HG03457 (cell line): Measurements from ENCODE around the gene ASTL.

Source experiments
- ATAC-seq: cut with Tn5 transposase; IDR thresholded peaks from one replicate; pipeline ENCODE4 v1.9.1; 2021; ENCODE audit warnings: moderate number of reproducible peaks; ENCODE audit not compliant: unreplicated experiment

The ASTL gene

DNA sequence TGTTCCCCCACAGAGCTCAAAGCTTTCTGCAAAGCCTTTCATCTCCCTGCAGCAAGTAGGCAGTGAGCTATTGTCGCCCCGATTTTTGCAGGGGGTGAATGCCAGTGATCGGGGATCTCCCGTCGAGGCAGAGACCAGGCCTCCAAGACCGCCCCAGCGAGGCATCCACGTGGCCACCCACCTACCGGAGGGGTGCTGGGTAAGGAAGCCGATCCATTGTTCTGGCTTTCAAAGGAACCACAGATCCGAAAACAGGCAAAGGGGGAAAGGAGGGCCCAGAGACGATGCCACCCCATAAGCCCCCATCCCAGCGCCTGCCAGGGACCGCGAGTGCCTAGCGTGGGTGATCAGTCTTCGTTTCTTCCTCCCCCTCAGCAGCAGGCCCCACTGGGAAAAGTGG is 24.4 kb downstream of the ASTL start:
- no peak for ATAC-seq

DNA sequence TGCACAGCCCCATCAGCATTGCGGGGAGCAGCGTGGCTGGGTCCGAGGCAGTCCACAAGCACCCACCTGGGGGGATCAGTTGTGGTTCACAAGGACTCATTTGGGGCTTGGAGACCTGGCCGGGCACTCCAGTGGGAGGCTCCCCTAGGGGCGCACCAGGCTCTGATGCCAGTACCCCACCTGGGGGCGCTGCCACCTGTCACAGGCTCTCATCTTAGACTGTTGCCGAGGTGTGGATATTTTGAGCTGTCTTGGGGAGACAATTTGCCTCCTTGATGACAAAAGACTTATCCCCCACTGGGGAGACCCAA is 25.0 kb downstream of the ASTL start:
- no peak for ATAC-seq

DNA sequence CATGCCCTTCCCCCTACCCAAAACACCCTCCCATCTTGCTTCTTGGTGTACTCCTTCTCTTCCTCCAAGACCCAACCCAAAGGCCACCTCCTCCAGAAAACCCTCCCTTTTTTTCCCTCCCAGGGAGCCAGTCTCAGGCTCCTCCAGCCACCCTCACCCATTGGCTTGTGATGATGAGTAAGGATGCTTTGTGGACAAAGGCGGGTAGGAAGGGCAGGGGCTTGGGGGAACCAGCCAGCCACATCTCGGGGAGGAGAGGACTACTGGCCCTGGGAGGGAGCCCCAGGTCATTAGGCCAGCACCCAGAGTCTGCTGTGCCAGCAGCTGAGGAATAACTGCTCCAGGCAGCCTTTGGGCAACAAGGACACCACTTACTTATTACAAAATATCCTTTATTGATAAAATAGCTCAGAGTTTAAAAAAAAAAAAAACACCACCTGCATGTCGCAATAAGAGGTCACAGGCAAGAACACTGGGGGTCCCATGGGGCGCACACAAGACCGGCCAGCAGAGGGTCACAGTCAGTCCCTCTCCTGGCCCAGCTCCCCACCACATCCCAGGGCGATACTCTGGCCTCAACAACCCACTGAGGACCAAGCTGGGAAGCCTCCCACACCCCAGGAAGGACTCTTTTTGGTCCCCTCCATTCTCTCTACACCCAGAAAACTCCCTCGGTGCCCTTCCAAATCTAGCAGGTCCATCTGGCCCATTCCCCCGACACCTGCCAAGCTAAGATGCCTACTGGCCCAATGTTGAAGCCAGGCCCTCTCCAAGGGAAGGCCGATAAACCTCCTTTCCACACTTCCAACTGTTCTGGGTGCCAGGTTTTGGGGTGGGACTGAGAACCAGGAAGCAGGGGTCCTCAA is 25.6 kb downstream of the ASTL start:
- no peak for ATAC-seq

DNA sequence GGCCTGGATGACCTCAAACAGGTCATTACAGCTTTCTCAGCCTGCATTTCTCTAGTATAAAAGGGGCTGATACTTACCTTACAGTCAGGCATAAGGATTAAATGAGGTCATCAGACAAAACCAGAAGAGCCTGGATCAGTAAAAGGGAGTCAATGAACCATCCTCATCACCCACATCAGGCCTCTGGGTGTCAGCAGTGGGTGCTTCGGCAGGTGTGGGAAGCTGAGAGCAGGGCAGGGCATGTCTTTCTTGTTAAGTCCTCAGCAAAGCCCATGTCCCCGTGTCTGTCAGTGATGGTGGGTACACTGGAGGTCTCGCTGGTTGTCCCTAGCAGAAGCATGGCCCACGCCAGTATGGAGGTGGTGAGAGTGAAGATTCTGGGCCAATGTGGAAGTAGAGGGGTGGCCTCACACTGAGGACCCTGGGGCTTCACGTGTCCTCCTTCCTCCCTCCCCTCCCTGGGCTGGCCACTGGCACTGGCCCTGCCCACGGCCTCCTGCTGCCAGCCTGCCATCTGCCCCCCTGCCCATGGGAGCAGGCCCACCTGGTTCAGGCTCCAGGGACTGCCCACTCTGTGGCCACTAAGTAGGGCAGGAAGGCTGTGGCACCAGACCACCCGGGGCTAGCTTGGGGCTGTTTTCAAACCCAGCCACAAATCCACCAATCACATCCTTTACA is 26.3 kb downstream of the ASTL start:
- ATAC-seq: no peak

DNA sequence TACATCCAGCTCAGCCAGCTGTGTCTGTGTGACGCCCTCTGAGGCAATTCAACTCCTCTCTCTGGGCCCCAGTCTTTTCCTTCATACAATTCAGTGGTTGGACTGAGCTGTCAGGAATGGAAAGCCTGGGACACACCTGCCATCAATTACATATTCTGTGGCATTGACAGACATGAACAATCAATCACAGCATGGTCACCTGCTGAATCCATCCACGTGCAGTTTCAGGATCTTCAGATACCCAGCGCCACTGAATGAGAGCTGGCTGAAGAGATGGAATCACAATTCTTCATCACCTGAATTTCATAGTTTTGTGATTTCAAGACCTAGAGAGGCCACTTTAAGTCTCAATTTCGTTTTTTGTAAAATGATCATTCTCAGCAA is 27.1 kb downstream of the ASTL start:
- ATAC-seq: no peak

DNA sequence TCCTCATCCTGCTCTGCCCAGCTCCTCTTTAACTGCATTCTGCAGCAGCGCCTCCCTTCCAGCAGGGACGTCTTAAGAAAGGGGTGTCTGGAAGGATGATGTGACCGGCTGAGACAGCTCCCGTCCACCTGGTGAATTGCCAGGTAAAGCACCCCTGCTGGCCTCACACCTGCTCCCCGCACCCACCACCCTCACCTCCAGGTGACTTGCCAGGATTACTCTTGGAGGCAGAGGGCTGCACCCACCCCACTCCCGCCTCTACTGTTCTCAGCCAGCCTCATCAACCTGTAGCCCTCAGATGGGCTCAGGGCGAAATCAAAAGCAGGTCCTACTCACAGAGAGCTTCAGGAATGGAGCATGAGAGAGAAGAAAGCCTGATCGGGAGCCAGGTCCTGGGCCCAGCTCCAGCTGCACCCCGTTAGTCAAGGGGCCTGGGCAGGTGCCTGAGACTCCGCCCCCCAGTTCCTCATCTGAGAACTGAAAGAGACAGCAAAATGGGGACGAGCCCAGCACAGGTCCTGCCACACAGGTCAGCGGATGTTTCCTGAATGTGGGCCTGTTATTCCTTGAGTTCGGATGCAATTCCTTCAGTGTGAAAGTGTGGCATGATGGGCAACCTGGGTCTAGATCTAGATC is 27.6 kb downstream of the ASTL start:
- ATAC-seq: no peak

DNA sequence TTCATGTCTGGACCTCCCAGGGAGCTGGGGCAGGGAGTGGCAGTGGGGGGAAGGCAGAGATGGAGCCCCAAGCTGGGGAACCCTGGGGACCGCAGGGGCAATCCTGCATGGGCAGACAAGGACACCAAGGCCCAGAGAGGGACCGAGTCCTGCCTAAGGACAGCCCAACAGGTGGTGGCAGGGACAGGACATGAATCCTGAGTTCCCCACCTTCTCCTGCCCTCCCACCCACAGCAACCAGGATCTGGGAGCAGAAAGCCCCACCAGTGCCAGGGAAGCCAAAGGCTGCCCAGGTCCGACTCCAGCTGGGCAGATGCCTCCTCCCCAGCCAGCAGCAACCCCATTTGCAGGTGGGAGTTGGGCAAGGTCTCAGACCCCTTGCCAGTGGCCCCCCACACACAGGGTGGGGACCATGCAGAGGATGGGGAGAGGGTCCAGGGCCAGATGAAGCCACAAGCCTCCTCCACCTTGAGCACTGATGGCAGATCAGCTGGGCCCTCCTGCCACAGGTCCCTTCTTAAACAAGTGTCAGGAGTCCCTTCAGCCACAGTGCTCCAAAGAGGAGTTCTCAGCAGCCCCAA is 28.3 kb downstream of the ASTL start:
- ATAC-seq: no peak

DNA sequence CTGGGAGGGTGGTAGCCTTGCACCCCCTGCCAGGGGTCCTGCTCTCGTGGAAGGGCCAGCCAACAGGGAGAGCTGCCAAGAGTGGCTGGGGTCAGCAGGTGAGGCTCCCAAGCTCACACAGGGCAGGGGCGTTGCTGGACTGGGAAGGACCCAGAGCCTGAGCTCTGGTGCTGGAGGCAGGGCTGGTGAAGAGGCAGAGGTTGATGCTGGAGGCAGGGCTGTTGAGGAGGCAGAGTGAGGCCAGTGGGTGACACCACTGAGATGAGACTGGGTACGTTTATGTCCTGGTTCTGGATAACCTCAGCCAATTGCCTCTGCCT is 29.0 kb downstream of the ASTL start:
- no peak for ATAC-seq

DNA sequence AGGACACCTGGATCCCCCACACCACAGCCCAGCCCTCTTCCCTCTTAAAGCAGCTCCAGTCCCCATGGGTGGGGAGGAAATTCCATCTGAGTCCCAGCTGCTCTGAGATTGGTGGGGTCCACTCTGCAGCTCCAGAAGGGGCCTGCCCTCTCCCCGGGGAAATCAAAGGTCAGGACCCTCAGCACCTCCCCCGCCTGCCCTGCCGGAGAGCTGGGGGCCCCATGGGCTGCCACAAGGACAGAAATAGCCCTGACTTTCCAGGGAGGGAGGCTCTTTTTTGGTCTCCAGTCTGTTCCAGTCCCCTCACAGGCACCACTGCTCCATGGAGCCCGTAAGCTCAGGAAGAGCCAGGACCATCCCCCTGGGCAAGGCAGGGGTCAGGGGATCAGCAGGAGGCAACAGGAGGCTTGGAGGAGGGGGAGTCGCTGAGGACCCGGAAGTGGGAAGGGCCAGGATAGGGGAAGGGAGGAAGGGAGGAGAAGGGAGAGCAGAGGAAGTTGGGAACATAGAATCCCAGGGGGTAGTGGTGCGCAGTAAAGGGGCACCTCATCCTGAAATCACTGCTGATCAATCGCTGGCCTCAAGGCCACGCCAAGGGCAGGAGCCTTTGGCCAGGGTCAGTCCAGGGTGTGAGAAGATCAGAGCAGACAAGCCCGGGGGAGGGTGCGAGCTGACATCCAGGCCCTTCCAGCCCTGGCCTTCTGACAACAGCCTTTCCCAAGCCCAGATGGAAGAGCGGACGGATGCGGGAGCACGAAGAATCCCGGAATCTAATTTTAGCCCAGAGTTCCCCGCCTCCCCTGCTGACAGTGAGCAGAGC is 29.6 kb downstream of the ASTL start:
- ATAC-seq: no peak

DNA sequence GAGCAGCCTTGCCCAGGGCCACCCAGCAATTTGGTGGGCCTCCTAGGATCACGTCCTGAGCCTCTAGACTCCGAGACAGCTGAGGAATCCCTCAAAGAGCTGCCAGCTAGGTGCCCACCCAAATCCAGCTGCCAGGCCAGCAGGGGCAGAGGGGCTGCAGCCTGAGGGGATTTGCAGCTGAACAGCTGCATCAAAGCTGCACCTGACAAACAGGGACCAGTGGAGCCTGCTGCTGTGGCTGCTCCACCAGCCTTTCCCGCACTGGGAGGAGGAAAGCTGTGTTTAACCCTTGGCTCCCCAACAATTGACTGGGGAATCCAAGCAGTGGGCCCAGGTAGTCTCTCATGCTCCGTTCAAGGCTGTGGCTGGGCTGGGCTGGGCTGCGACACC is 30.2 kb downstream of the ASTL start:
- no peak for ATAC-seq

DNA sequence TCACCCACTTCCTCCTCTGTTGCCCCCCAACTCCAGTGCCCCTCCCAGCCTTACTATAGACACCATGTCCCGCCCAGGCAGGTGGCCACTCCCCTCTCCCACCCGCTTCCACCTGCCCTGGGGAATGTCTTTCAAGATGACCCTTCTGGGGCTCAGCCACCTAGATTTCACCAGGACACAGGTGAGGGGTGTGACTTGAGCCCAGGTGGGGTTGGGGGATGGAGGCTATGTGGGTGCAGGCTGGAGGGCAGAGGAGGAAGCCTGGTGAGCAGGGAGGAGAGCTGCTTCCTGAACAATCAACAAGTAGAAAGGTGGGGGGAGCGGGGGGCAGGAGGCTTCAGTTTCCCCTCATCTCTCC is 30.6 kb downstream of the ASTL start:
- no peak for ATAC-seq

DNA sequence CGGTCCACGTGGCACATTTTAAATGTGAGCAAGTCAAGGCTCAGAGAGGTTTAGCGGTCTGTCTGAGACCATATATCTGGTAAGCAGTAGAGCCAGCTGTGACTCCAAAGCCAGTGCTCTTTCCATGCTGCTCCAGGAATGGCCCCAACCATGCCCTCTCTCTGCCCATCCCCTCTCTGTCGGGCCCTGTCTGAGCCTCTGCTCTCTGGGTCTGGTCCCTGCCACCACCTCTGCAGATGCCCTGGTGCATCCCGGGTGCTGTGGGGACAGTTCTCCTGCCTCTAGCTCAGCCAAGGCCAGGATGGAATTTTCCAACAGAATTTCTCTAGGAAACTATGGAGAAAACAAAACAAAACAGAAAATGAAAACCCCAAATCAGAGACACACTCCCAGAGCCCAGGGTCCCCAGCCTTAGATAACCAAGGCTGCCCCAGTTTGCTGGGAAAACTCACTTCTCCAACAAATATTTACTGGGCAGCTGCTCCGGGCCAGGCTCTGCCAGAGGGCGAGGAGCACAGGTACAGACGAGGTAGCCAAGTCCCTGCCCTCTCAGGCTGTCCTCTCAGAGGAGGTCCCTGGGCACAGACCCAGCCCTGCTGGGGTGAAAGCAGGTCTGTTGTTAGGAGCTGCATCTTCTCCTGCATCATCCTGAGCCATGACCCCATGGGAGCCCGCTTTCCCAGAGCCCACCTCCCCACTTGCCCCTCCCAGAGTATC is 31.2 kb downstream of the ASTL start:
- no peak for ATAC-seq

DNA sequence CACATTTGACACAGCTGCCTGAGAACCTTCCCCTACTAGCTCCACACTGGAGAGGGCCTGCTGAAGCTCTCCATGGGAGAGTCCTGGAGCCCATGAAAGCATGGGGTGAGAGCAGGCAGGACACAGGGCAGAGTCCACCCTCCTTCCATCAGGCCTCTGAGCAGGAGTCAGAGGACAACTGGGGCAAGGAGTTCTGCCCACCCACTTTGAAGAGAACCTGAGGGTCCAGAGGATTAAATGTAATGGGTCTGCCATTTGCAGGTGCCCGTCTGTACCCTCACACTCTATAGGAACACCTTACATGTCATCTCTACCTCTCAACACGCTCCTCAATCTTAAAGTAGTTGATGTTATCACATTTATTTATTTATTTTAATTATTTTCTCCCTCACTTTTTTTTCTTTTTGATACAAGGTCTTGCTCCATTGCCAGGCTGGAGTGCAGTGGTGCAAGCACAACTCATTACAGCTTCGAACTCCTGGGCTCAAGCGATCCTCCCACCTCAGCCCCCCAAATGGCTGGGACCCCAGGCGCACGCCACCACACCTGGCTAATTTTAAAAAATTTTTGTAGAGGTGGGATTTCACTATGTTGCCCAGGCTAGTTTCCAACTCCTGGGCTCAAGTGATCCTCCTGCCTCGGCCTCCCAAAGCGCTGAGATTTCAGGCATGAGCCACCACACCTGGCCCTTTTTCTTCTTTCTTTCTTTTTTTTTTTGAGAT is 32.1 kb downstream of the ASTL start:
- ATAC-seq: no peak

DNA sequence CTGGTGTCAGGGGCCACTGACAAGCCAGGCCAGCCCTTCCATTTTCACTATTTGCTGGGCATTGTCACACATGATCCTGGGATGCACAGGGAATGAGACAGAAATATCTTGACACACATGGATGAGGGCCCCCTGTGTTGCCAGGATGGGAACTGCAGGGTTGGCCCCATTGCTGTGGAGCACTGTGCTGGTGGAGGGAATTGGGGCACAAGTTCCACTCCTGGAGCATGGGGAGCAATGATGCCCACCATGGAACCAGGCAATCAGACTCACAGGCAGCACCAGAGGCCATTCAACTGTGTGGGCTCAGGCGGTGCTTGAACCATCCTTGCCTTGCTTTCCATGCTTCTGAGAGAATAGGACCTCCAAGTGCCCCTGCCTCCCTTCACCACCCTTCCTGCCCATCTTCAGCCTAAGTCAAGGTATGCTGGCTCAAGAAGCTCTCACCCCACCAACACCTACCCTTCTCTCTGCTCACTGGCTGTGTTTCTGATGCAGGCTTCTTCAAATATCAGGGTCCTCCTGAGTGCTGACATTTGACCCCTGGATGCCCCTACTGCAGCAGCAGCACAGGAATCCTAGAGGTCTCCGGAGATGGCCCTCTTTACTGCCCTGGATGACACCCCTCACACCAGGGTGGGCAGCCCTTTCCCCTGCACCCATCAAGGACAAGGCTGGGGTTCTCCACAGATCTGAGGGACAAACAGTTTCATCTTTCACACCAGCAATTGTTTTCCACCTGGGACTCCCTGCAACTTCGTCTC is 33.0 kb downstream of the ASTL start:
- ATAC-seq: no peak

DNA sequence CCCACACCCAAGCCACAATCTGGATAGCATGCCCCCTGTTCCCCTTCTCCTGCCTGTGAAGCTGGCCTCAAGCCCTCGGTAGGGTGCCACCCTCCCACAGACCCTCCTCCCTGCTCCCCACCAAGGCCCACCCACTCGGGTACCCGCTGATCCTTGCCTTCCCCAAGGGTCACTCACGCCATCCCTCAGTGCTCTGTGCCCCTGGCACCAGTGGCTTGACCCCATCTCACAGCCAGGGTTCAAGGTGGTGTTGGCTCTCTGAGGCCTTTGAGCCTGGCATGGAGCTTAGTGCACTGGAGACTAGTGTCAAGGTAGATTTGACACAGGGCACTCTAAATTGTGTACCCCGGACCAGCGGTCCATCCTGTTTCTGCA is 33.8 kb downstream of the ASTL start:
- ATAC-seq: no peak

DNA sequence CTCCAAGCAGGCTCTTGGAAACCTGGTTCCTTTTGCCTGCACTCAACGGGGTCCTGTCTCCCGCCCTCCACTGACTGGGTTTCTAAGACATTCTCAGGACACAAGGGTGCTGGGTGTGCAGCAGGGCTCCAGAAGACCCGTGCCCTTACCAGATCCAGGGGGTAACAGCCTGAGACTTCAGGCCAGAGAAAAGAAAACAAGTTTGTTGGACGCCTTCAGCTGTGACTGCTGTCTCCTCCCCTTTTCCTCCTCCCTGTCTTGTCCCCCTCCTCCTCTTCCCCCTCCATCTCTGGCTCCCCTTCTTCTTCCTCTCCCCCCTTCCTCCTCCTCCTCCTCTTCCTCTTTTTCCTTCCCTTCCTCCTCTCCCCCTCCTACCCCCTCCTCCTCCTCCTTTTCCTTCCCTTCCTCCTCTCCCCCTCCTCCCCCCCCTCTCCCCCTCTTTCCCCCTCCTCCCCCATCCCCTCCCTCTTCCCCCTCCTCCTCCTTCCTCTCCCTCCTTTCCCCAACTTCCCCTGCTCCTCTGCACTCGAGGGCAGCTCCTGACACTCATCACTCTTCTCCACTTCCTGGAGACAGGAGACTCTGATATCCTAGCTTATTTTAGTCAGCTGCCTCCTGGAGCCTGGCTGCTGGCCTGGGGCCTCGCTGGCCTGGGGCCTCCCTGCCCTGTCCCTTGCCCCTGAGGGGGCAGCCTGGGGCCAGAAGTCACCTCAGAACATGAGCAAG is 34.4 kb downstream of the ASTL start:
- no peak for ATAC-seq

DNA sequence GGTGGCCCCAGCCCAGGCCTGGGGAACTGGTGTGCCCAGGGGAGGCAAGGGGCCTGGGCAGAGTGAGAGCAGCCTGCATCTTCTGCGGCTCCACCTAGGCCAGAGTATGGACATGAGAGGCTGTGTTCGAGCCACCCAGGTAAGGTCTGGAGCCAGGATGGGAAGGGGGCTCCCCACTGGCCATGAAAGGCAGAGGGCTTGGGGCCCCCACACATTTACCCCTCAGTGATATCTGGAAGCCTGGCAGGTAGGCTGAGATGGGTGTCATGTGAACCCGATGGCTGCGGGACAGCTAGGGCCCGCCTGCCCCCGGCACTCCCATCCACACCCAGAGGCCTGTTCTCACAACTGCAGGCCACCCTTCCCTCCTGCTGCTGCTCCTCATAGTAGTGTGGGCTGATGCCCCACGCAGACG is 35.1 kb downstream of the ASTL start:
- ATAC-seq: no peak

DNA sequence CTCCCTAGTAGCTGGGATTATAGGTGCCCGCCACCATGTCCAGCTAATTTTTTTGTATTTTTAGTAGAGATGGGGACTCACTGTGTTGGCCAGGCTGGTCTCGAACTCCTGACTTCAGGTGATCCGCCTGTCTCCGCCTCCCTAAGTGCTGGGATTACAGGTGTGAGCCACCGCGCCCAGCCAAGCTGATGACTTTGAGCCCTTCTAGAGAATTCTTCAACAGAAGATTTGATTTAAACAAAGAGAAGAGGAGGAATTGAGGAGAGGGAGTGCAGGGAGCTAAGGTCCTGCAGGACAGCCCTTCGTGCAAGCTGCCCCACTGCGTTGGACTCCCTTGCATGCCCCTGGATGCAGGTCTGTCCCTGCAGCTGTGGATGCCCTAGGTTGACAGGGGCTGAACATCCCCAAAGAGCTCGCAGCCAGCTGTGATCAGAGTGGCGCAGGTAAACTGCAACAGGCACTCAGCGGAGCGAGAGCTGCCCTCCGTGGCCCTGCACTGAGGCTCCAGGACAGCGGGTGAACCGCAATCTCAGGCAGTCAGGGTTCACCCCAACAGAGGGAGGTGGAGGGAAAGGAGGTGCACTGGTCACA is 35.6 kb downstream of the ASTL start:
- no peak for ATAC-seq
